Uterus (tissue), 2 donors: ENCODE data around the gene PRDM2.

ENCODE experiments used
- CTCF ChIP-seq, 4 experiments: fragments of 200-600 bp in 2 of 4; fragments of 450-650 bp in 2 of 4; sonication (generic) in 2 of 4; IDR thresholded peaks; one replicate each; pipeline ENCODE4 v1.5.1; 2016 to 2019; ENCODE audit warnings: antibody characterized with exemption in 4 of 4, mild to moderate bottlenecking in 2 of 4, moderate library complexity in 1 of 4
- POLR2A ChIP-seq, 2 donors: fragments of 450-650 bp; IDR thresholded peaks; one replicate each; pipeline ENCODE4 v1.6.1; 2016; ENCODE audit warnings: antibody characterized with exemption in 2 of 2, mild to moderate bottlenecking in 1 of 2, moderate library complexity in 1 of 2

DNA sequence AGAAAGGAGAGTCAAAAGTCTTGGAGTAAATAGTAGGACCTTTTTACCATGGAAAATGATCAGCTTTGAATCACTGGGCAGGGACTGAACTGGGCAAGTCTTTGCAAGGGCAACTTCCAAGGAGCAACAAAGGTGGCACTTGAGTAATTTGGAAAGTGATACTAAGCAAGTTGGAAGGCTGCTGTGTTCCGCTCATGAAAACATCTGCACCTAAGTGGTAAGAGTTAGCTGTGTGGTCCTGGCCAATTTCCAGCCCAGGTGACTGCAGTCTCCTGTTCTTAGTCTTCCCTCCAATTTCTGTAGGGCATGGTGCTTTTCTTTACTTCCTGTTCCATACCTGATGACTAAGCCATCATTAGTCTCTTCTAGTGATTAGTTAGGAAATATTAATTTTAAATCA is 35.5 kb upstream of the PRDM2 start:
- TF ChIP-seq CTCF (IDR thresholded peaks at IDR 0.05) (no peak), POLR2A (IDR thresholded peaks at IDR 0.05) (no peak)
